Panc1 (cell line): ENCODE results near the gene DERL2. TPM values are rescaled to one million over a fixed set of nuclear protein-coding genes. Genes with fewer than 3 reads are reported as not detected.
"Not testable (repeated sequence)": the region's sequence is repeated elsewhere in the genome, so short reads cannot be mapped to it uniquely, and the experiment has no call there.

Experiments used
- ATAC-seq: fragments of 200-7000 bp; cut with Tn5 transposase; 2 replicates; pipeline ENCODE4 v1.9.1; 2020; ENCODE audit warnings: mild to moderate bottlenecking, moderate library complexity
- BruUV-seq: library from RNA; stranded (reverse); fragments of 400-500 nt; replicated peaks from 2 replicates; lab custom pipeline; 2021; lab: Mats Ljungman, UMichigan
- CTCF ChIA-PET: fragments of 300-600 bp; sonication (Branson Sonifier 250); formaldehyde crosslinking; loops from one replicate; lab custom pipeline; 2022; ENCODE audit warnings: antibody characterized with exemption; lab: Charles Lee
- POLR2A ChIA-PET: fragments of 300-600 bp; sonication (Branson Sonifier 250); formaldehyde crosslinking; loops from one replicate; lab custom pipeline; 2022; ENCODE audit warnings: antibody characterized with exemption; lab: Charles Lee
- DNase-seq: peaks from one replicate; pipeline ENCODE4 v3.0.0-alpha.2; 2010; ENCODE audit warnings: low read depth, low spot score
- H3K27ac ChIP-seq: 2 replicates; pipeline ENCODE4 v1.5.1; 2011; ENCODE audit warnings: mild to moderate bottlenecking, low read length, inconsistent platforms
- H3K27me3 ChIP-seq: fragments of 200-500 bp; sonication (Bioruptor generic); 2 replicates; pipeline ENCODE4 v1.6.0; 2014; ENCODE audit warnings: low read length, inconsistent platforms; ENCODE audit not compliant: control insufficient read depth, insufficient read depth
- H3K36me3 ChIP-seq: fragments of 200-500 bp; sonication (Bioruptor generic); 2 replicates; pipeline ENCODE4 v1.5.1; 2014; ENCODE audit warnings: inconsistent platforms, mild to moderate bottlenecking, low read length, moderate library complexity; ENCODE audit not compliant: control insufficient read depth, insufficient read depth
- H3K4me1 ChIP-seq: 2 replicates; pipeline ENCODE4 v1.5.1; 2011; ENCODE audit warnings: inconsistent platforms, mild to moderate bottlenecking, low read length, moderate library complexity; ENCODE audit not compliant: control insufficient read depth, insufficient read depth
- H3K4me3 ChIP-seq, 2 experiments: 2 replicates each; pipeline ENCODE4 v1.5.1; 2011 to 2012; ENCODE audit warnings: low read depth in 2 of 2, low read length in 2 of 2, mild to moderate bottlenecking in 2 of 2, inconsistent platforms in 1 of 2, moderate library complexity in 1 of 2
- H3K9me3 ChIP-seq: fragments of 200-500 bp; sonication (Bioruptor generic); 2 replicates; pipeline ENCODE4 v1.5.1; 2014; ENCODE audit warnings: low read depth, mild to moderate bottlenecking, inconsistent platforms, low read length, moderate library complexity; ENCODE audit not compliant: control insufficient read depth, insufficient read depth
- POLR2AphosphoS5 ChIP-seq: IDR thresholded peaks from 2 replicates; pipeline ENCODE4 v1.6.1; 2012; ENCODE audit warnings: mild to moderate bottlenecking, low read depth, low read length, moderate library complexity
- SIN3A ChIP-seq: IDR thresholded peaks from 2 replicates; pipeline ENCODE4 v1.6.1; 2012; ENCODE audit warnings: low read depth, mild to moderate bottlenecking, low read length, moderate library complexity, borderline replicate concordance; ENCODE audit not compliant: insufficient read depth
- TCF7L2 ChIP-seq: IDR thresholded peaks from 2 replicates; pipeline ENCODE4 v1.6.1; 2011; ENCODE audit warnings: mild to moderate bottlenecking, low read depth, low read length, inconsistent platforms
- in situ Hi-C: cut with HindIII; loops from 2 replicates; pipeline ENCODE4 v1.10.0; 2016; ENCODE audit warnings: low sequenced_read_pairs, low pct_unique_long_range_greater_than_20kb
- intact Hi-C: fragments of 100-400 bp; cut with micrococcal nuclease; formaldehyde crosslinking; loops from one replicate; pipeline ENCODE4 v1.10.0; 2022; ENCODE audit not compliant: unreplicated experiment
- total RNA-seq: library from RNA; stranded (reverse); gene quantifications from one replicate; pipeline ENCODE4 v1.2.1, GENCODE V29; 2021; ENCODE audit not compliant: unreplicated experiment
- TF ChIP-seq, protein P1 (sequence below): fragments of 450-650 bp; IDR thresholded peaks from 2 replicates; pipeline ENCODE4 v1.5.1; 2017; ENCODE audit warnings: mild to moderate bottlenecking

Gene DERL2
- total RNA-seq, 1 experiment from 2014 or later: 59.7 TPM

DNA sequence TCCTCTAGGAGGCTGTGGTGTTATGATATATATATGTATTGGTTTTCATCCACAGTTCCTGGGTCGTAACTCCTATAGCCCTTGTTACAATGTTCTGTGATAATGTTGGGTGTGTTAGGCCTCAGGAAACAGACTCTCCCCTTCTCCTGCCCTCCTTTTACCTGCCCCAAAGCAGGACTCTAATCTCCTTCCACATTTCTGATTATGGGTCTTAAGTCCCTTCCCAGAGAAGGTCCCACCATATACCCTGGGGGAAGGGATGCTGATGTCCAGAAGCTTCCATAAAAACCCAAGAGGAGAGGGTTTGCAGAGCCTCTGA, 46.6 kb downstream of the DERL2 start:
- no TSS peak for BruUV-seq
- CTCF ChIA-PET: interaction anchor here (0.7 to 1.4 kb wide), 3 partner anchors 20 to 997 kb away, joined by 3 to 4 read pairs (median 3); partner anchors contain the start of genes NUP88 and RPAIN
- H3K9me3 ChIP-seq: no peaks in the 10 kb centered on the region
- no peaks in the 10 kb centered on the region for H3K27me3 ChIP-seq
- peak overlapping the region; percentile 87 to 94 for H3K4me3 ChIP-seq
- intact Hi-C loops (no loop called here), in situ Hi-C loops (no loop called here)
- peaks cover 18% of the 10 kb centered on the region for H3K36me3 ChIP-seq
- ATAC-seq (no peak), DNase-seq (no peak)
- peaks cover 5% of the 10 kb centered on the region; the same call in 1 of the 2 replicates for H3K4me1 ChIP-seq
- no peak for TF ChIP-seq POLR2AphosphoS5
- TF ChIP-seq, protein P1, sequence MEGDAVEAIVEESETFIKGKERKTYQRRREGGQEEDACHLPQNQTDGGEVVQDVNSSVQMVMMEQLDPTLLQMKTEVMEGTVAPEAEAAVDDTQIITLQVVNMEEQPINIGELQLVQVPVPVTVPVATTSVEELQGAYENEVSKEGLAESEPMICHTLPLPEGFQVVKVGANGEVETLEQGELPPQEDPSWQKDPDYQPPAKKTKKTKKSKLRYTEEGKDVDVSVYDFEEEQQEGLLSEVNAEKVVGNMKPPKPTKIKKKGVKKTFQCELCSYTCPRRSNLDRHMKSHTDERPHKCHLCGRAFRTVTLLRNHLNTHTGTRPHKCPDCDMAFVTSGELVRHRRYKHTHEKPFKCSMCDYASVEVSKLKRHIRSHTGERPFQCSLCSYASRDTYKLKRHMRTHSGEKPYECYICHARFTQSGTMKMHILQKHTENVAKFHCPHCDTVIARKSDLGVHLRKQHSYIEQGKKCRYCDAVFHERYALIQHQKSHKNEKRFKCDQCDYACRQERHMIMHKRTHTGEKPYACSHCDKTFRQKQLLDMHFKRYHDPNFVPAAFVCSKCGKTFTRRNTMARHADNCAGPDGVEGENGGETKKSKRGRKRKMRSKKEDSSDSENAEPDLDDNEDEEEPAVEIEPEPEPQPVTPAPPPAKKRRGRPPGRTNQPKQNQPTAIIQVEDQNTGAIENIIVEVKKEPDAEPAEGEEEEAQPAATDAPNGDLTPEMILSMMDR: peak; percentile 80; the same call in 1 of the 2 replicates
- POLR2A ChIA-PET: interaction anchor here (1.1 kb wide), 1 partner anchor 20 kb away, joined by 3 read pairs; the partner anchor contains the start of gene NUP88
- peak overlapping the region; percentile 76 for H3K27ac ChIP-seq

DNA sequence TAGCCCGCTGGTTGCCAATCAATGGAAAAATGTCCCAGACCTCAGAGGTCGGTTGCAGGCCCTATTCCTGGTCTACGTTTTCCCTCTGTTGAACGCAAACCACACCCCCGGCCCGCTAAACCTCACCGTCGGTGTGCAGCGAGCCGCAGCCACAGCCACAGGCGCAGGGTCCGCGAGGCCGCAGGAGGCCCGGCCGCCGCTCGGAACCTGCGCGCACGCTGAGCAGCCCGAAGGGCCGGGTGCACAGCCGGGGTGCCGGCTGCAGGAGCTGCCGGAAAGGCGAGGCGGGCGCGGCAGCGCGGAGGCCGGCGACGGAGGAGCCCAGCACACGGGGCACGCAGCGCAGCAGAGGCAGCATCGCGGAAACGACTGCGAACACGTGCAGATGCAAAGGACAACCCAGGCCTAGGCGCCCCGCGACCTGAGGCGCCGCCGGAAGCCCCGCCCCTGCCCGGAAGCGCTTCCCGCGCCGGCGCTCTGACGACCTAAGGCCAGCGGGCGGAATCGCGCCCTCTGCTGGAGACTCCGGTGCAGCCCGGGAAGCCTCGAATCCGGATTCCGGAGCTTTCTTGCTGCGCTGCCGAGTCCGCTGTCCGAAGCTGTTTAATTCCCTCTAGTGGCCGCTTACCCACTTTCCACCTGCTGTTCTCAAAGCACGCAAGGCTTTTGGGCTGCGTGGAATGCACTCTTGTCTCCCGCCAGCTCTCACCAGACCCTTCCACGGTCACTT, 47.1 kb downstream of the DERL2 start, which contains the start of gene C1QBP:
Gene C1QBP (minus strand): TSS at position 440 of the 730 bp plus-strand sequence. CDS start 82 bp downstream, at position 358.
- ChIA-PET CTCF (interaction anchor here (0.6 to 1.4 kb wide), 4 partner anchors 19 to 997 kb away, joined by 3 to 4 read pairs (median 3); partner anchors contain the start of genes NUP88 and RPAIN), POLR2A (interaction anchor here (1.1 kb wide), 1 partner anchor 20 kb away, joined by 3 read pairs; the partner anchor contains the start of gene NUP88)
- in situ Hi-C loops (no loop called here), intact Hi-C loops (no loop called here)
- Histone ChIP-seq H3K4me1 (peaks cover 5% of the 10 kb centered on the region; the same call in 1 of the 2 replicates), H3K9me3 (no peaks in the 10 kb centered on the region), H3K36me3 (peaks cover 20% of the 10 kb centered on the region), H3K27ac (peak within 1 kb of the TSS; percentile 95), H3K27me3 (no peaks in the 10 kb centered on the region), H3K4me3 (peak within 1 kb of the TSS; percentile 87 to 94)
- no TSS peak for BruUV-seq
- TF ChIP-seq SIN3A (no peak; the same call in 1 of the 2 replicates), POLR2AphosphoS5 (peak; percentile 76)
- TF ChIP-seq, protein P1: peak; percentile 99
- peak; percentile 93 for ATAC-seq
- peak; percentile 82 for DNase-seq

DNA sequence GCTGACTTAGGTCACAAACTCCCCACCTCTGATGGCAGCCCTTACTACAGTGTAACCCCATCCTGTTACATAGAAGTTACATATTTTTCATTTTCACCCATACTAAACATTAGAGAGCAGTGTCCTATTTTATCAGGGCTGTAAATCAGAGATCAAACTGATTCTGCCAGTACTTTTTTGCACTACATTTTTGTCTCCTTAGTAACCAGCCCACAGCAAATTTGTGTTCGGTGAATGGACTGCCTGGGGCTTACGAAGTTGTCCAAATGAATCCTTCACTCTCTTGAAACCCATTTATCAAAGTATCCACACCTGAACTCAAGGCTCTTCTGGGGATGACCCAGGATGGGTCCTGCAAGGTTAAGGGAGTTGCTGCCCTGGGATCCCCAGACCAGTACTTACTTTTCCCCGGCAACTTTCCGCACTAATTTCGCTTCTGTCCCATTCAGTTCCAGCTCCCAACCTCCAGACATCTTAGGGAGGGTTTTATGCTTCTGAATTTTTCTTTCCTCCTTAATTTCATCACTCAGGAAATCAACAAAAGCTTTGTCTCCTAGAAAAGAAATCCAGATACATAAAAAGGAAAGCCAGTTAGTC, 48.2 kb downstream of the DERL2 start:
- ATAC-seq: no peak
- in situ Hi-C loops: no loop called here

DNA sequence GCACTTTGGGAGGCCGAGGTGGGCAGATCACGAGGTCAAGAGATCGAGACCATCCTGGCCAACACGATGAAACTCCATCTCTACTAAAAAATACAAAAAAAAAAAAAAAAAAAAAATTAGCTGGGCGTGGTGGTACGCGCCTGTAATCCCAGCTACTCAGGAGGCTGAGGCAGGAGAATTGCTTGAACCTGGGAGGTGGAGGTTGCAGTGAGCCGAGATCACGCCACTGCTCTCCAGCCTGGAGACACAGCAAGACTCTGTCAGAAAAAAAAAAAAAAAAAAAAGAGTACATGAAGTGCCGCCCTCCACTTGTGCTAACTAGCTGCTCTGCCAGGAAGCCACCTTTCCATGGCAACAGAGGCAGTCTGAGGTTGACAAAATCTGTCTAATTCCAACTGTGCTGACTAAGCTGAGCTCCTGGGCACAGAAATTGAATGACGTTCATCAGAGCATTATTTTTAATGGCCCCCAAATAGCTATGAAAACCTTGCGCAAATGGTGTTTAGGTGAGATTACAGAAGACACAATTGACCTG, 50.1 kb downstream of the DERL2 start:
- H3K36me3 ChIP-seq: peaks cover 35% of the 10 kb centered on the region
- H3K9me3 ChIP-seq, POLR2A ChIA-PET, H3K27ac ChIP-seq, ATAC-seq, BruUV-seq, H3K4me1 ChIP-seq, DNase-seq, H3K27me3 ChIP-seq, intact Hi-C loops, in situ Hi-C loops, H3K4me3 ChIP-seq: not testable (repeated sequence)
- CTCF ChIA-PET: interaction anchor here (0.6 kb wide), 2 partner anchors 64 to 1701 kb away, joined by 6 to 9 read pairs; no protein-coding TSS in a partner anchor

More for the DNA sequence above, 48.2 kb downstream of the DERL2 start:
- ChIA-PET POLR2A (no interaction called here), CTCF (no interaction called here)
- peak overlapping the region; percentile 87 to 94 for H3K4me3 ChIP-seq
- BruUV-seq: TSS peak; percentile 72
- peaks cover 5% of the 10 kb centered on the region; the same call in 1 of the 2 replicates for H3K4me1 ChIP-seq
- intact Hi-C loops: no loop called here
- no peak for TF ChIP-seq TCF7L2
- peak overlapping the region; percentile 95 for H3K27ac ChIP-seq
- no peak for DNase-seq
- no peaks in the 10 kb centered on the region for H3K9me3 ChIP-seq
- peaks cover 23% of the 10 kb centered on the region for H3K36me3 ChIP-seq
- H3K27me3 ChIP-seq: no peaks in the 10 kb centered on the region
